ENCODE results near the gene PLCB1. TPM values are rescaled to one million over a fixed set of nuclear protein-coding genes. Genes with fewer than 3 reads are reported as not detected.

Gene PLCB1
- total and polyA plus RNA-seq, 10 of the 15 experiments (the other 5 are each of a cell fraction or from before 2014, with no cell fraction given), result 0.05 to 5.3 (median 0.17) TPM; not detected in 1

GRCh38 chr20:8395956-8396355 lies 263.9 kb downstream of the PLCB1 start:
- no peaks in the 10 kb centered on the region; the same call in 2 of the 3 replicates for H3K9me3 ChIP-seq (replicated peaks; ENCODE audit: control insufficient read depth, insufficient read depth, low read length)
- no peaks in the 10 kb centered on the region for H3K36me3 ChIP-seq (ENCODE audit: control insufficient read depth in 2 of 2, insufficient read depth in 2 of 2, low read length in 1 of 2)
- TF ChIP-seq SP1 (IDR thresholded peaks at IDR 0.05; ENCODE audit: low read depth, low read length), result no peak
- TF ChIP-seq TCF3 (IDR thresholded peaks at IDR 0.05; ENCODE audit: borderline replicate concordance, insufficient read depth, low read depth, low read length), result no peak
- TF ChIP-seq ZBED1 (IDR thresholded peaks at IDR 0.05; ENCODE audit: borderline replicate concordance), result no peak
- TF ChIP-seq MYB (IDR thresholded peaks at IDR 0.05; ENCODE audit: borderline replicate concordance, low read depth, low read length), result no peak
- TF ChIP-seq MLLT1 (IDR thresholded peaks at IDR 0.05), result no peak
- TF ChIP-seq SMARCA5 (IDR thresholded peaks at IDR 0.05), result no peak
- no peak for TF ChIP-seq CREB1 (IDR thresholded peaks at IDR 0.05; ENCODE audit: low read depth)
- TF ChIP-seq CREM (IDR thresholded peaks at IDR 0.05; ENCODE audit: low read depth), result no peak
- TF ChIP-seq SUZ12 (IDR thresholded peaks at IDR 0.05; ENCODE audit: unreplicated experiment), result no peak
- no peak for TF ChIP-seq ETV6 (conservative IDR thresholded peaks at IDR 0.05 in 1 of 2, IDR thresholded peaks at IDR 0.05 in 1 of 2; ENCODE audit: borderline replicate concordance in 1 of 2, low read depth in 1 of 2)
- TF ChIP-seq ZZZ3 (IDR thresholded peaks at IDR 0.05; ENCODE audit: control insufficient read depth, insufficient read length, low read depth), result no peak
- no peak for TF ChIP-seq KAT2A (conservative IDR thresholded peaks at IDR 0.05; ENCODE audit: control insufficient read depth, low read depth, low read length)
- TF ChIP-seq PRDM15 (CRISPR knock-in tag; IDR thresholded peaks at IDR 0.05), result no peak
- TF ChIP-seq FOXM1 (IDR thresholded peaks at IDR 0.05; ENCODE audit: low read depth, low read length), result no peak
- no peak for TF ChIP-seq NRF1 (conservative IDR thresholded peaks at IDR 0.05; ENCODE audit: low read depth, low read length)
- no peak for TF ChIP-seq TBL1XR1 (IDR thresholded peaks at IDR 0.05; ENCODE audit: low read depth, low read length)
- no peak for TF ChIP-seq ZNF384 (IDR thresholded peaks at IDR 0.05; ENCODE audit: borderline replicate concordance, low read depth, low read length)
- no peak for TF ChIP-seq ATF7 (IDR thresholded peaks at IDR 0.05; ENCODE audit: low read depth)
- TF ChIP-seq MEF2A (IDR thresholded peaks at IDR 0.05; ENCODE audit: insufficient read depth, low read depth, low read length), result no peak
- no peak for DNase-seq (ENCODE audit: low read depth, low spot score)
- POLR2A ChIA-PET, result no interaction called here
- RAD21 ChIA-PET (ENCODE audit: unreplicated experiment), result interaction anchor here (1.0 to 1.3 kb wide), 2 partner anchors 9 to 19 kb away, joined by 3 to 4 read pairs; no protein-coding TSS in a partner anchor
- no peaks in the 10 kb centered on the region for H4K20me1 ChIP-seq (ENCODE audit: control insufficient read depth, insufficient read depth)
- CTCF ChIA-PET, result interaction anchor here (1.9 kb wide), 1 partner anchor 9 kb away, joined by 5 read pairs; no protein-coding TSS in a partner anchor
- WGBS (ENCODE audit: insufficient coverage, insufficient replicate concordance, low lambda C conversion rate, missing lambda C conversion rate), result 17% methylated on average over 2 of the region's 2 CpGs
- FAIRE-seq, result no peak
- H2AFZ ChIP-seq (ENCODE audit: control insufficient read depth, low read depth, low read length), result no peak overlapping the region
- no peak overlapping the region for H3K4me2 ChIP-seq (ENCODE audit: control insufficient read depth, insufficient read depth)
- SMC1A ChIA-PET (ENCODE audit: uncharacterized antibody, unreplicated experiment), result interaction anchor here (0.9 to 1.6 kb wide), 6 partner anchors 9 to 325 kb away, joined by 3 to 13 read pairs (median 4); no protein-coding TSS in a partner anchor
- no peaks in the 10 kb centered on the region for H3K79me2 ChIP-seq (ENCODE audit: control insufficient read depth, insufficient read depth, low read length)
- no peak overlapping the region for H3K9ac ChIP-seq (ENCODE audit: control insufficient read depth, insufficient read depth, low read length)
- BruUV-seq (replicated peaks), result no TSS peak
- peaks cover 8% of the 10 kb centered on the region; the same call in 1 of the 2 replicates for H3K4me1 ChIP-seq (ENCODE audit: control insufficient read depth, insufficient read depth, low read length)
- no peak for ATAC-seq
- intact Hi-C loops (cut with micrococcal nuclease; ENCODE audit: unreplicated experiment) (no loop called here), in situ Hi-C loops (cut with MboI) (no loop called here)
- no peaks in the 10 kb centered on the region for H3K27me3 ChIP-seq (replicated peaks in 1 of 2; ENCODE audit: control insufficient read depth in 2 of 2, insufficient read depth in 2 of 2, low read length in 1 of 2)
- no peak overlapping the region for H3K27ac ChIP-seq (ENCODE audit: control insufficient read depth, insufficient read depth)
- H3K4me3 ChIP-seq, result no peak overlapping the region
